MM.1S (cell line): Measurements from ENCODE around the gene ATF5.

Source experiments
- DNase-seq: peaks from one replicate; pipeline ENCODE4 v3.0.0-alpha.2; 2015
- H2AFZ ChIP-seq: fragments of 300-600 bp; sonication (generic); 2 replicates; pipeline ENCODE4 v1.6.0; 2016; ENCODE audit warnings: antibody characterized with exemption, low read length
- H3F3A ChIP-seq: fragments of 300-600 bp; sonication (generic); 2 replicates; pipeline ENCODE4 v1.6.1; 2016; ENCODE audit warnings: mild to moderate bottlenecking, antibody characterized with exemption, low read length, moderate library complexity, mixed read lengths; ENCODE audit not compliant: insufficient read depth
- H3K27ac ChIP-seq: fragments of 300-600 bp; sonication (generic); 2 replicates; pipeline ENCODE4 v1.5.1; 2016; ENCODE audit warnings: mild to moderate bottlenecking, low read length
- H3K27me3 ChIP-seq: fragments of 300-600 bp; sonication (generic); replicated peaks from 2 replicates; pipeline ENCODE4 v1.6.0; 2016; ENCODE audit warnings: low read length; ENCODE audit not compliant: insufficient read depth
- H3K36me3 ChIP-seq: fragments of 300-600 bp; sonication (generic); replicated peaks from 2 replicates; pipeline ENCODE4 v1.6.1; 2016; ENCODE audit warnings: mild to moderate bottlenecking, low read length, mixed read lengths; ENCODE audit not compliant: insufficient read depth
- H3K4me1 ChIP-seq: fragments of 300-600 bp; sonication (generic); 2 replicates; pipeline ENCODE4 v1.6.1; 2016; ENCODE audit warnings: low read length, mixed read lengths
- H3K4me2 ChIP-seq: fragments of 300-600 bp; sonication (generic); 2 replicates; pipeline ENCODE4 v1.6.0; 2016; ENCODE audit warnings: low read depth, low read length
- H3K4me3 ChIP-seq: fragments of 300-600 bp; sonication (generic); 2 replicates; pipeline ENCODE4 v1.5.1; 2016; ENCODE audit warnings: low read length, mixed read lengths
- H3K79me2 ChIP-seq: fragments of 300-600 bp; sonication (generic); 2 replicates; pipeline ENCODE4 v1.6.1; 2016; ENCODE audit warnings: mixed run types, low read length, mixed read lengths
- H3K9ac ChIP-seq: fragments of 300-600 bp; sonication (generic); 2 replicates; pipeline ENCODE4 v1.6.1; 2016; ENCODE audit warnings: low read length, mixed read lengths
- H3K9me2 ChIP-seq: fragments of 300-600 bp; sonication (generic); replicated peaks from 2 replicates; pipeline ENCODE4 v1.6.1; 2016; ENCODE audit warnings: mild to moderate bottlenecking, low read length, mixed read lengths; ENCODE audit not compliant: insufficient read depth
- H3K9me3 ChIP-seq: fragments of 300-600 bp; sonication (generic); replicated peaks from 2 replicates; pipeline ENCODE4 v1.6.1; 2016; ENCODE audit warnings: mild to moderate bottlenecking, low read length, mixed read lengths; ENCODE audit not compliant: insufficient read depth
- H4K20me1 ChIP-seq: fragments of 300-600 bp; sonication (generic); 2 replicates; pipeline ENCODE4 v1.6.1; 2016; ENCODE audit warnings: mild to moderate bottlenecking, low read length, moderate library complexity, mixed read lengths; ENCODE audit not compliant: insufficient read depth
- EZH2 ChIP-seq: fragments of 300-600 bp; sonication (generic); optimal IDR thresholded peaks from 2 replicates; pipeline ENCODE3; 2017; ENCODE audit warnings: low read depth, mild to moderate bottlenecking, antibody characterized with exemption, low read length, mixed read lengths
- EZH2phosphoT487 ChIP-seq: fragments of 300-600 bp; sonication (generic); IDR thresholded peaks from 2 replicates; pipeline ENCODE4 v1.6.1; 2018; ENCODE audit warnings: antibody characterized with exemption, low read length
- TF ChIP-seq, protein P1 (sequence below): fragments of 300-600 bp; sonication (generic); IDR thresholded peaks from 2 replicates; pipeline ENCODE4 v1.5.1; 2016; ENCODE audit warnings: antibody characterized with exemption, low read length, mixed read lengths

The ATF5 gene

DNA sequence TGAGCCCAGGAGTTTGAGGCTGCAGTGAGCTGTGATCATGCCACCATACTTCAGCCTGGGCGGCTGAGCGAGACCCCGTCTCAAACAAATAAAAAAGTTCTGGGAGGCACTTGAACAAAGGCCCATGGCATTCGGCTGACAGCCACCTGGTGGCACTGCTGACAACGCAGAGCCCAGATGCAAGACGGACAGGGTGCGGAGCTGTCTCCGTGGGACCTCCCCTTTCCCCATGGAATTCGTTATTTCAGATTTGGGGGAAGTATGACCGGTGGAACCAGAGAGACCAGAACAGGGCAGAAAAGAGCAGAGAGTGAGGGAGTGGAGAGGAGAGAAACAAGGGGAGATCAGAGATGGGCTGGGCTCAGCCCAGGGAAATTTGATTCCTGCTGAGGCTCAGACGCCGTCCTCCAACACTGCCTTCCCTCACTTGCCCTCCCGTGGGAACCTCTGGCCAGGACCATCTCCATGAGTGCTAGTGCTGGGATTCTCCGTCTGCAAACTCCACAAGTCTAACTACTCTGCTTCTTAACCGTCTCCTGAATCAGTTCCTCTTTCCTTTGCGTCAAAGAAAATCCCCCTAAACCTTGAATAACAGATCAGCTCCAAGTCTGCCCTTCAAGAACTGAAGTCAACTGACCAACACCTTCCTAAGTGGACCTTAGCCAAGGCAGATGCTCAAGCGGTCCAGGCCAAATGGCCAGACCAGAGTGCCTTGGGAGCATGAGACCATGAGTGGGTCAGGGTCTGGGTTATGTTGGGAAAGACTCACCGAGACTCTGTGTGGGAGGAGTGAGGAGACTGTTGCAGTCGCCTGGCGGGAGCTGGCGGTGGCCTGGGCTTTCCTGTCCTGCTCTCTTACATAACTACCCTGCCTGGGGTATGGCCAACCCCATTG, 11.9 kb upstream of the ATF5 start:
- Histone ChIP-seq H3K4me1 (no peaks in the 10 kb centered on the region), H3K27ac (no peak overlapping the region), H2AFZ (no peak overlapping the region), H3K79me2 (peaks cover 92% of the 10 kb centered on the region), H3K9ac (no peak overlapping the region), H4K20me1 (peaks cover 12% of the 10 kb centered on the region; the same call in 1 of the 2 replicates), H3K4me2 (no peak overlapping the region), H3K36me3 (peaks cover 6% of the 10 kb centered on the region; the same call in 1 of the 2 replicates), H3K27me3 (no peaks in the 10 kb centered on the region), H3F3A (no peaks in the 10 kb centered on the region), H3K9me3 (no peaks in the 10 kb centered on the region), H3K9me2 (no peaks in the 10 kb centered on the region), H3K4me3 (no peak overlapping the region)
- TF ChIP-seq EZH2phosphoT487: no peak
- TF ChIP-seq EZH2: no peak
- TF ChIP-seq, protein P1, sequence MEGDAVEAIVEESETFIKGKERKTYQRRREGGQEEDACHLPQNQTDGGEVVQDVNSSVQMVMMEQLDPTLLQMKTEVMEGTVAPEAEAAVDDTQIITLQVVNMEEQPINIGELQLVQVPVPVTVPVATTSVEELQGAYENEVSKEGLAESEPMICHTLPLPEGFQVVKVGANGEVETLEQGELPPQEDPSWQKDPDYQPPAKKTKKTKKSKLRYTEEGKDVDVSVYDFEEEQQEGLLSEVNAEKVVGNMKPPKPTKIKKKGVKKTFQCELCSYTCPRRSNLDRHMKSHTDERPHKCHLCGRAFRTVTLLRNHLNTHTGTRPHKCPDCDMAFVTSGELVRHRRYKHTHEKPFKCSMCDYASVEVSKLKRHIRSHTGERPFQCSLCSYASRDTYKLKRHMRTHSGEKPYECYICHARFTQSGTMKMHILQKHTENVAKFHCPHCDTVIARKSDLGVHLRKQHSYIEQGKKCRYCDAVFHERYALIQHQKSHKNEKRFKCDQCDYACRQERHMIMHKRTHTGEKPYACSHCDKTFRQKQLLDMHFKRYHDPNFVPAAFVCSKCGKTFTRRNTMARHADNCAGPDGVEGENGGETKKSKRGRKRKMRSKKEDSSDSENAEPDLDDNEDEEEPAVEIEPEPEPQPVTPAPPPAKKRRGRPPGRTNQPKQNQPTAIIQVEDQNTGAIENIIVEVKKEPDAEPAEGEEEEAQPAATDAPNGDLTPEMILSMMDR: 0 out of 2 replicates have a peak, but pooled peaks have one; percentile 12
- DNase-seq: no peak

DNA sequence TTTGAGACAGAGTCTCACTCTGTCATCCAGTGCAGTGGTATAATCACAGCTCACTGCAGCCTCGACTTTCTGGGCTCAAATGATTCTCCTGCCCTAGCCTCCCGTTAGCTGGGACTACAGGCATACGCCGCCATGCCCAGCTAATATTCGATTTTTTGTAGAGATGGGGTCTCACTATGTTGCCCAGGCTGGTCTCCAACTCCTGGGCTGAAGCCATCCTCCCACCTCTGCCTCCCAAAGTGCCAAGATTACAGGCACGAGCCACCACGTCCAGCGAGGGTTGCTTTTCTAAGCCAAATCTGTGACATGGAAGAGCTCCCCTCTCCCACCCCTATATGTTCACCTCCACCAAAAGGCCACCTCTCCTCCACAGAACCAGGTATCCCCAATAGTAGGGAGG, 10.9 kb upstream of the ATF5 start:
- no peaks in the 10 kb centered on the region for H3K4me1 ChIP-seq
- H3K4me3 ChIP-seq: no peak overlapping the region
- TF ChIP-seq EZH2 (no peak), EZH2phosphoT487 (no peak)
- TF ChIP-seq, protein P1: no peak
- no peaks in the 10 kb centered on the region for H3F3A ChIP-seq
- H3K9me2 ChIP-seq: no peaks in the 10 kb centered on the region
- no peak overlapping the region for H3K9ac ChIP-seq
- H4K20me1 ChIP-seq: peaks cover 12% of the 10 kb centered on the region; the same call in 1 of the 2 replicates
- H3K36me3 ChIP-seq: peaks cover 6% of the 10 kb centered on the region; the same call in 1 of the 2 replicates
- no peaks in the 10 kb centered on the region for H3K27me3 ChIP-seq
- no peaks in the 10 kb centered on the region for H3K9me3 ChIP-seq
- DNase-seq: no peak
- H3K27ac ChIP-seq: no peak overlapping the region
- H2AFZ ChIP-seq: no peak overlapping the region
- H3K79me2 ChIP-seq: peaks cover 95% of the 10 kb centered on the region
- no peak overlapping the region for H3K4me2 ChIP-seq

DNA sequence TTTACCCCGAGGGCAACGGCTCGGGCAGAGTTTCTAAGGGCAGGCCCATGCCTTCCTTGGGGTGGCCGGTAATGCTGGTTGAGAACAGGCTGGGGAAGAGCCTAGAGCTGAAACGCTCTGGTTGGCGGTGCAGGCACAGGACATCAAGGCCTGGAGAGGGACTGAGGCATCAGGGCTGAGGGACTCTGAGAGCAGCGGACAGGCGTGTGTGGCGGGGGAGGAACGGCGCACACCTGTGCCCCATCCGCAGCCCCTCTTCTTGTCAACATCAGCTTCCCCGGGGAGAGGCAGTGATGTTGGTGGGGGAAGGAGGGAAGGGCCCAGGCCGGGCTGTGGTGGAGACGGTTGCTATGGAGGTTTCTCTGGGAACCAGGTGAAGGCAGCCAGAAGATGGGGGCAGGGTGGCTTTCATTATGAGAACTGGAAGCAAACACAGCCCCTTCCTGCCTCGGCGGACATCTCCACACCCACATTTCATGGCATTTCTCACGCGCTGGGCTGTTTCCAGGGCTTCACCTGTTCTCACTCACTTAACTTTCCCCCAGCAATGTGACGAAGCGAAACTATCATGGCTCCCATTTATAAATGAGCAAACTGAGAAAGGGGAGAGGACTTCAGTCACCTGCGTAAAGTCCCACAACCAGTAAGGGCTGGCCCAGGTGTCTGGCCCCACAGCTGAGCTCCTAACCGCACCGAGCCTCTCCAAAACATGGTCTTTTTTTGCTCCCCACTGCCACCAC, 8.2 kb upstream of the ATF5 start:
- Histone ChIP-seq H3K79me2 (peaks cover 98% of the 10 kb centered on the region), H4K20me1 (peaks cover 18% of the 10 kb centered on the region; the same call in 1 of the 2 replicates), H3K9ac (no peak overlapping the region), H3K4me1 (no peaks in the 10 kb centered on the region), H3K27me3 (no peaks in the 10 kb centered on the region), H3F3A (no peaks in the 10 kb centered on the region), H3K36me3 (peaks cover 6% of the 10 kb centered on the region), H3K9me2 (no peaks in the 10 kb centered on the region), H3K4me2 (no peak overlapping the region), H3K27ac (no peak overlapping the region), H2AFZ (no peak overlapping the region), H3K4me3 (no peak overlapping the region), H3K9me3 (no peaks in the 10 kb centered on the region)
- TF ChIP-seq EZH2: no peak
- TF ChIP-seq, protein P1: no peak
- no peak for TF ChIP-seq EZH2phosphoT487
- no peak for DNase-seq
